ENCODE data around the gene ATP5ME.

The ATP5ME gene

GRCh38 chr4:674172-675035 is at the start of gene ATP5ME, which contains the start of gene MYL5:
TSS of gene ATP5ME (minus strand) at chr4:674276. CDS start at chr4:674247, 29 bp downstream.
TSS of gene MYL5 (plus strand) at chr4:674542. CDS start at chr4:678027, 3,485 bp downstream.
- Histone ChIP-seq H3K4me1 (ENCODE audit: control insufficient read depth in 1 of 2, insufficient read depth in 2 of 2, low read length in 2 of 2) (peaks cover 12 to 22% of the 10 kb centered on the region in 2 donors), H3K27ac (ENCODE audit: low read length) (peak within 1 kb of the TSS; percentile 90), H3K36me3 (ENCODE audit: control insufficient read depth in 1 of 2, insufficient read depth in 2 of 2, low read length in 2 of 2) (peaks cover 15 to 19% of the 10 kb centered on the region in 2 donors), H3K4me3 (ENCODE audit: low read depth in 1 of 2, low read length in 2 of 2) (peak within 1 kb of the TSS; percentile 77 to 95), H3K9me3 (ENCODE audit: control insufficient read depth in 1 of 2, low read length in 2 of 2) (no peaks in the 10 kb centered on the region), H3K27me3 (ENCODE audit: low read depth, low read length) (no peaks in the 10 kb centered on the region)

- H3K27ac ChIP-seq (ENCODE audit: low read length): no peak overlapping the region
- H3K9me3 ChIP-seq (ENCODE audit: control insufficient read depth in 1 of 2, low read length in 2 of 2): no peaks in the 10 kb centered on the region
- no peaks in the 10 kb centered on the region for H3K27me3 ChIP-seq (ENCODE audit: low read depth, low read length)
- peaks cover 0 to 12% of the 10 kb centered on the region in 2 donors for H3K4me1 ChIP-seq (ENCODE audit: control insufficient read depth in 1 of 2, insufficient read depth in 2 of 2, low read length in 2 of 2)
- H3K4me3 ChIP-seq (ENCODE audit: low read depth in 1 of 2, low read length in 2 of 2): no peak overlapping the region
- H3K36me3 ChIP-seq (ENCODE audit: control insufficient read depth in 1 of 2, insufficient read depth in 2 of 2, low read length in 2 of 2): peaks cover 0 to 8% of the 10 kb centered on the region in 2 donors
Observed at GRCh38 chr4:722851-723360, 48.8 kb upstream of the ATP5ME start.

- Histone ChIP-seq H3K36me3 (ENCODE audit: control insufficient read depth in 1 of 2, insufficient read depth in 2 of 2, low read length in 2 of 2) (peaks cover 0 to 8% of the 10 kb centered on the region in 2 donors), H3K9me3 (ENCODE audit: control insufficient read depth in 1 of 2, low read length in 2 of 2) (no peaks in the 10 kb centered on the region), H3K27me3 (ENCODE audit: low read depth, low read length) (no peaks in the 10 kb centered on the region), H3K4me1 (ENCODE audit: control insufficient read depth in 1 of 2, insufficient read depth in 2 of 2, low read length in 2 of 2) (peaks cover 0 to 12% of the 10 kb centered on the region in 2 donors), H3K4me3 (ENCODE audit: low read depth in 1 of 2, low read length in 2 of 2) (no peak overlapping the region), H3K27ac (ENCODE audit: low read length) (no peak overlapping the region)
Observed at GRCh38 chr4:722169-722725, 48.2 kb upstream of the ATP5ME start.

GRCh38 chr4:721261-722168 is 47.4 kb upstream of the ATP5ME start:
- Histone ChIP-seq H3K27me3 (ENCODE audit: low read depth, low read length) (no peaks in the 10 kb centered on the region), H3K36me3 (ENCODE audit: control insufficient read depth in 1 of 2, insufficient read depth in 2 of 2, low read length in 2 of 2) (peaks cover 0 to 8% of the 10 kb centered on the region in 2 donors), H3K4me1 (ENCODE audit: control insufficient read depth in 1 of 2, insufficient read depth in 2 of 2, low read length in 2 of 2) (peaks cover 0 to 12% of the 10 kb centered on the region in 2 donors), H3K27ac (ENCODE audit: low read length) (no peak overlapping the region), H3K9me3 (ENCODE audit: control insufficient read depth in 1 of 2, low read length in 2 of 2) (no peaks in the 10 kb centered on the region), H3K4me3 (ENCODE audit: low read depth in 1 of 2, low read length in 2 of 2) (no peak overlapping the region)

- Histone ChIP-seq H3K4me1 (ENCODE audit: control insufficient read depth in 1 of 2, insufficient read depth in 2 of 2, low read length in 2 of 2) (peaks cover 0 to 9% of the 10 kb centered on the region in 2 donors), H3K4me3 (ENCODE audit: low read depth in 1 of 2, low read length in 2 of 2) (no peak overlapping the region), H3K27ac (ENCODE audit: low read length) (no peak overlapping the region), H3K9me3 (ENCODE audit: control insufficient read depth in 1 of 2, low read length in 2 of 2) (no peaks in the 10 kb centered on the region), H3K27me3 (ENCODE audit: low read depth, low read length) (no peaks in the 10 kb centered on the region), H3K36me3 (ENCODE audit: control insufficient read depth in 1 of 2, insufficient read depth in 2 of 2, low read length in 2 of 2) (peaks cover 0 to 8% of the 10 kb centered on the region in 2 donors)
Observed at GRCh38 chr4:720111-720860, 46.2 kb upstream of the ATP5ME start.

- Histone ChIP-seq H3K4me1 (ENCODE audit: control insufficient read depth in 1 of 2, insufficient read depth in 2 of 2, low read length in 2 of 2) (peaks cover 0 to 9% of the 10 kb centered on the region in 2 donors), H3K36me3 (ENCODE audit: control insufficient read depth in 1 of 2, insufficient read depth in 2 of 2, low read length in 2 of 2) (peaks cover 0 to 15% of the 10 kb centered on the region in 2 donors), H3K27me3 (ENCODE audit: low read depth, low read length) (no peaks in the 10 kb centered on the region), H3K27ac (ENCODE audit: low read length) (no peak overlapping the region), H3K9me3 (ENCODE audit: control insufficient read depth in 1 of 2, low read length in 2 of 2) (no peaks in the 10 kb centered on the region), H3K4me3 (ENCODE audit: low read depth in 1 of 2, low read length in 2 of 2) (no peak overlapping the region)
Observed at GRCh38 chr4:718460-718859, 44.4 kb upstream of the ATP5ME start.

GRCh38 chr4:717601-718320 is 43.7 kb upstream of the ATP5ME start:
- Histone ChIP-seq H3K36me3 (ENCODE audit: control insufficient read depth in 1 of 2, insufficient read depth in 2 of 2, low read length in 2 of 2) (peaks cover 0 to 9% of the 10 kb centered on the region in 2 donors), H3K27ac (ENCODE audit: low read length) (no peak overlapping the region), H3K9me3 (ENCODE audit: control insufficient read depth in 1 of 2, low read length in 2 of 2) (no peaks in the 10 kb centered on the region), H3K4me1 (ENCODE audit: control insufficient read depth in 1 of 2, insufficient read depth in 2 of 2, low read length in 2 of 2) (peaks cover 0 to 9% of the 10 kb centered on the region in 2 donors), H3K4me3 (ENCODE audit: low read depth in 1 of 2, low read length in 2 of 2) (no peak overlapping the region), H3K27me3 (ENCODE audit: low read depth, low read length) (no peaks in the 10 kb centered on the region)

GRCh38 chr4:714087-714486 is 40.0 kb upstream of the ATP5ME start:
- H3K36me3 ChIP-seq (ENCODE audit: control insufficient read depth in 1 of 2, insufficient read depth in 2 of 2, low read length in 2 of 2): peaks cover 0 to 7% of the 10 kb centered on the region in 2 donors
- no peak overlapping the region for H3K4me3 ChIP-seq (ENCODE audit: low read depth in 1 of 2, low read length in 2 of 2)
- peaks cover 0 to under 1% of the 10 kb centered on the region in 2 donors for H3K4me1 ChIP-seq (ENCODE audit: control insufficient read depth in 1 of 2, insufficient read depth in 2 of 2, low read length in 2 of 2)
- no peak overlapping the region for H3K27ac ChIP-seq (ENCODE audit: low read length)
- H3K9me3 ChIP-seq (ENCODE audit: control insufficient read depth in 1 of 2, low read length in 2 of 2): no peaks in the 10 kb centered on the region
- no peaks in the 10 kb centered on the region for H3K27me3 ChIP-seq (ENCODE audit: low read depth, low read length)

GRCh38 chr4:712916-713632 is 39.0 kb upstream of the ATP5ME start:
- no peaks in the 10 kb centered on the region for H3K27me3 ChIP-seq (ENCODE audit: low read depth, low read length)
- no peak overlapping the region for H3K27ac ChIP-seq (ENCODE audit: low read length)
- no peak overlapping the region for H3K4me3 ChIP-seq (ENCODE audit: low read depth in 1 of 2, low read length in 2 of 2)
- no peaks in the 10 kb centered on the region for H3K9me3 ChIP-seq (ENCODE audit: control insufficient read depth in 1 of 2, low read length in 2 of 2)
- H3K36me3 ChIP-seq (ENCODE audit: control insufficient read depth in 1 of 2, insufficient read depth in 2 of 2, low read length in 2 of 2): peaks cover 0 to 7% of the 10 kb centered on the region in 2 donors
- peaks cover 6 to 10% of the 10 kb centered on the region in 2 donors for H3K4me1 ChIP-seq (ENCODE audit: control insufficient read depth in 1 of 2, insufficient read depth in 2 of 2, low read length in 2 of 2)

Measured in muscle layer of duodenum (tissue), 2 donors.